ENCODE results near the gene TWF2.

Gene TWF2

GRCh38 chr3:52237006-52237656 is 1.8 kb downstream of the TWF2 start:
- DNase-seq: no peak

GRCh38 chr3:52236424-52236886 is 2.5 kb downstream of the TWF2 start:
- no peak for DNase-seq

- DNase-seq: no peak
Measured at GRCh38 chr3:52234516-52235447, 4.2 kb downstream of the TWF2 start.

- DNase-seq: no peak
Measured at GRCh38 chr3:52233968-52234367, 5.0 kb downstream of the TWF2 start.

GRCh38 chr3:52233108-52233591 is 5.8 kb downstream of the TWF2 start:
- DNase-seq: no peak

GRCh38 chr3:52232279-52233107 is 6.5 kb downstream of the TWF2 start:
- DNase-seq: no peak

GRCh38 chr3:52231502-52232278 is 7.3 kb downstream of the TWF2 start:
- no peak for DNase-seq

- DNase-seq: no peak
Measured at GRCh38 chr3:52230889-52231499, 8.0 kb downstream of the TWF2 start.

GRCh38 chr3:52230461-52230860 is 8.5 kb downstream of the TWF2 start:
- DNase-seq: no peak

GRCh38 chr3:52229656-52230055 is 9.3 kb downstream of the TWF2 start:
- DNase-seq: no peak

GRCh38 chr3:52228751-52229291 is 10.1 kb downstream of the TWF2 start:
- DNase-seq: no peak

GRCh38 chr3:52228266-52228665 is 10.7 kb downstream of the TWF2 start:
- DNase-seq: no peak

GRCh38 chr3:52227766-52228165 is 11.2 kb downstream of the TWF2 start:
- no peak for DNase-seq

GRCh38 chr3:52227117-52227516 is 11.8 kb downstream of the TWF2 start:
- DNase-seq: no peak

GRCh38 chr3:52226229-52226817 is 12.6 kb downstream of the TWF2 start:
- DNase-seq: no peak

GRCh38 chr3:52225452-52226228 is 13.3 kb downstream of the TWF2 start, which contains the start of gene TLR9:
Gene TLR9, minus strand, starts transcription at chr3:52225645. Its CDS starts 116 bp downstream, at chr3:52225529.
- no peak for DNase-seq

GRCh38 chr3:52223449-52224408 is 15.2 kb downstream of the TWF2 start:
- no peak for DNase-seq

GRCh38 chr3:52222319-52223221 is 16.4 kb downstream of the TWF2 start:
- no peak for DNase-seq
